ENCODE results near the gene PLPPR3. TPM values are rescaled to one million over a fixed set of nuclear protein-coding genes. Genes with fewer than 3 reads are reported as not detected.

Gene PLPPR3
- total RNA-seq, 4 donors from 2014 or later, result not detected

DNA sequence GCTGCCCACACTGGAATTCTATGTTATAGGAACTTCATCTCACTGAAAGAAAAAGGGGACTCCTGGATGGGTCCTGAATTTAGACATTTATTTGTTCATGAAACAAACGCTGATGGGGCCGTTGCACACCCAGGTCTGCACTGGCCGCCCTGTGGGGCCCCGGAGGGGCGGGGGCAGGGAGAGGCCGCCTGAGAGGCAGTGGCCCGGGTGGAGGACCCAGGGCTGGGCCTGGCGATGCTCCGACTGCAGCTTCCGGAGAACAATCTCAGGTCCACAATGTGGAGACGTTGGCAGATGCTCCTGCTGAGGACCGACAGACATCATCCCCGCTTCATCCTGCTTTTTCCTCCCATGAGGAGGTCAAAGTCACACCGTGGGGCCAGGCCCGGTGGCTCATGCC, 40.8 kb downstream of the PLPPR3 start:
- 89 to 91% methylated on average over 14 to 15 of the region's 15 CpGs for WGBS, 2 donors
- intact Hi-C loops (cut with DNase I), result no loop called here
- TF ChIP-seq, protein P1, sequence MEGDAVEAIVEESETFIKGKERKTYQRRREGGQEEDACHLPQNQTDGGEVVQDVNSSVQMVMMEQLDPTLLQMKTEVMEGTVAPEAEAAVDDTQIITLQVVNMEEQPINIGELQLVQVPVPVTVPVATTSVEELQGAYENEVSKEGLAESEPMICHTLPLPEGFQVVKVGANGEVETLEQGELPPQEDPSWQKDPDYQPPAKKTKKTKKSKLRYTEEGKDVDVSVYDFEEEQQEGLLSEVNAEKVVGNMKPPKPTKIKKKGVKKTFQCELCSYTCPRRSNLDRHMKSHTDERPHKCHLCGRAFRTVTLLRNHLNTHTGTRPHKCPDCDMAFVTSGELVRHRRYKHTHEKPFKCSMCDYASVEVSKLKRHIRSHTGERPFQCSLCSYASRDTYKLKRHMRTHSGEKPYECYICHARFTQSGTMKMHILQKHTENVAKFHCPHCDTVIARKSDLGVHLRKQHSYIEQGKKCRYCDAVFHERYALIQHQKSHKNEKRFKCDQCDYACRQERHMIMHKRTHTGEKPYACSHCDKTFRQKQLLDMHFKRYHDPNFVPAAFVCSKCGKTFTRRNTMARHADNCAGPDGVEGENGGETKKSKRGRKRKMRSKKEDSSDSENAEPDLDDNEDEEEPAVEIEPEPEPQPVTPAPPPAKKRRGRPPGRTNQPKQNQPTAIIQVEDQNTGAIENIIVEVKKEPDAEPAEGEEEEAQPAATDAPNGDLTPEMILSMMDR (IDR thresholded peaks at IDR 0.05), result no peak
- TF ChIP-seq POLR2A (IDR thresholded peaks at IDR 0.05), result no peak
- Histone ChIP-seq H3K27me3 (no peaks in the 10 kb centered on the region), H3K36me3 (no peaks in the 10 kb centered on the region), H3K27ac (no peak overlapping the region), H3K4me3 (replicated peaks in 1 of 3) (no peak overlapping the region), H3K4me1 (peaks cover 33 to 53% of the 10 kb centered on the region in 2 donors), H3K9me3 (no peaks in the 10 kb centered on the region)
- no peak for DNase-seq

DNA sequence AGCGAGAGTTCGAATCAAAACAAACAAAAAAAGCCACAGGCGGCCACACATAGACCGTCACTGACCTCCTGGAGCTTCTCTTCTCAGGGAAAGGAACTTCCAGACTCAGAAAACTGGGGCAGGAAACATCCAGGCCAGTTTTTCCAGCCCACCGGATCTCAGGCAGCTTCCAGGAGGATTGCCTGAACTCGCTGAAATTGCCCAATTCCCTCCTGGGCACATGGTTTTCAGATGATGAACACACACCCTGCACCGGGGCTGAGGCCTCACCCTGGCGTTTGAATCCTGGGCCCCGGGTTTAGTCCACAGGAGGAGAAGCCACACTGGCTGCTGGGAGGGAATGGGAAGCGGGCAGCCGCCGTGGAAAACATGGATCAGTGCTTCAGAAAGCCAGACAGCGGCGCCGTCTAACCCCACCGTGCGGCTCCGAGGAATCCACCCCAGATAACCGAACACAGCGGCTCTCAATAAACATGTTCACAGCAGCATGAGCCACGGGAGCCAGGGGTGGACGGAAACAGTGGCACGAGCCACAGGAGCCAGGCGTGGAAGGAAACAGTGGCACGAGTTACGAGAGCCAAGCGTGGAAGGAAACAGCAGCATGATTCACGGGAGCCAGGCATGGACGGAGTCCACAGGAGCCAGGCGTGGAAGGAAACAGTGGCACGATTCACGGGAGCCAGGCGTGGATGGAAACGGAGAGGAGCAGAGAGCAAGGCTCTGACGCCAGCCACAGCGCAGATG, 42.7 kb downstream of the PLPPR3 start:
- H3K36me3 ChIP-seq, result no peaks in the 10 kb centered on the region
- no peaks in the 10 kb centered on the region for H3K9me3 ChIP-seq
- TF ChIP-seq POLR2A (IDR thresholded peaks at IDR 0.05), result no peak
- TF ChIP-seq, protein P1 (IDR thresholded peaks at IDR 0.05), result no peak
- 58 to 71% methylated on average over 33 to 34 of the region's 36 CpGs for WGBS, 2 donors
- DNase-seq, result peak; percentile 60 to 75
- peak overlapping the region; percentile 50 to 81 (median 75) for H3K27ac ChIP-seq
- no peak overlapping the region for H3K4me3 ChIP-seq (replicated peaks in 1 of 3)
- H3K4me1 ChIP-seq, result peaks cover 29 to 46% of the 10 kb centered on the region in 2 donors
- H3K27me3 ChIP-seq, result no peaks in the 10 kb centered on the region
- intact Hi-C loops (cut with DNase I), result no loop called here

DNA sequence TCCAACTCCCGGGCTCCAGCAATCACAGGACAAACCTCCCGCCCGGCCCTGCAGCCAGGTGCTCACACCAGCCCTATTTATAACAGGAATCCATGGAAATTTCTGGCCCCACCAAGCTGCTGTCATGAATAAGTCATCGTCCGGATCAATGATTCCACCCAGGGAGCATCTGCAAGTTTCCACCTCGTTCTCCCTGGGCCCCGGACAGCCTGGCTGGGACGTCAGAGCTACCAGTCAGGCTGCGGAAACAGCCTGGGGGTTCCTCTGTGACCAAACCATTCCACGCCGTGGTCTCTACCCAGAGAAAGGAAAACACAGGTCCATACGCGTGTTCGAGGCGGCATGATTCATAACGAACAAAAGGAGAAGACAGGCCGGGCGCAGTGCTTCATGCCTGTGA, 45.2 kb downstream of the PLPPR3 start:
- Histone ChIP-seq H3K4me1 (peaks cover 7 to 30% of the 10 kb centered on the region in 2 donors), H3K27me3 (no peaks in the 10 kb centered on the region), H3K27ac (no peak overlapping the region), H3K36me3 (no peaks in the 10 kb centered on the region), H3K4me3 (replicated peaks in 1 of 3) (no peak overlapping the region), H3K9me3 (no peaks in the 10 kb centered on the region)
- no peak for DNase-seq
- intact Hi-C loops (cut with DNase I), result no loop called here
- 90 to 92% methylated on average over 18 of the region's 18 CpGs for WGBS, 2 donors
- no peak for TF ChIP-seq POLR2A (IDR thresholded peaks at IDR 0.05)
- TF ChIP-seq, protein P1 (IDR thresholded peaks at IDR 0.05), result no peak

DNA sequence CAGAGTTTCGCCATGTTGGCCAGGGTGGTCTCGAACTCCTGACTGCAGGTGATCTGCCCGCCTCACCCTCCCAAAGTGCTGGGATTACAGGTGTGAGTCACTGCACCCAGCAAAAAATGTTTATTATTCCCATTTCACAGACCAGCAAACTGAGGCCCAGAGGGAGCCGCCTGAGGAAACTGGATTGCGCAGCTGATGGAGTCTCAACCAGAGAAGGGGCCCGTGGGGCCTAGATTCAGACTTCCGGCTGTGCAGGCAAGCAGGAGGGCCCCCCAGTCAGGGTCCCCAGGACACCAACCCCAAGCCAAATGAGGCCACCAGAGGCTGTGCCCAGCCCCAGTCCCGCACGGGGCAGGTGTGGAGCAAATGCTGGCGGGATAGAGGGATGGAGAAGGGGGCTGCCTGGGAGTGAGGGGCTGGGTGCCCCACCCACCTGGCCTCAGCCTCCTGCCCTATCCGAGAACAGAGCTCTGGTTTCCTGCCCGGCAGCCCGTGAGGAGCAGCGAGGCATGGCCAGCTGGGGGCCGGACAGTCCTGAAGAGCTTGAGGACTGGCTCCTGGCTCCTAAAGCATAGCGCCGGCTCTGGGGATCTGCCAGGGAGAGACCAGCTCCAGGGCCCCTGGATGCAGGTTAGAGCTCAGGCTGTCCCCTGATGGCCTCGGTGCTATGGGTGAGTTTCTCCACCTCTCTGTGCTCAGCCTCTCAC, 48.9 kb downstream of the PLPPR3 start:
- TF ChIP-seq, protein P1 (IDR thresholded peaks at IDR 0.05), result no peak
- peak in 1 of 2 donors; percentile 41 for TF ChIP-seq POLR2A (IDR thresholded peaks at IDR 0.05)
- intact Hi-C loops (cut with DNase I), result loop anchor here (5.0 kb wide), 2 partner anchors 144 to 209 kb away; partner anchors contain the start of genes KISS1R and WDR18
- 56 to 79% methylated on average over 7 to 12 of the region's 18 CpGs for WGBS, 2 donors
- peaks cover 9 to 21% of the 10 kb centered on the region in 2 donors for H3K4me1 ChIP-seq
- H3K27ac ChIP-seq, result peak overlapping the region; percentile 71 to 86 (median 79)
- no peaks in the 10 kb centered on the region for H3K36me3 ChIP-seq
- no peaks in the 10 kb centered on the region for H3K9me3 ChIP-seq
- no peaks in the 10 kb centered on the region for H3K27me3 ChIP-seq
- peak; percentile 97 to 98 for DNase-seq
- H3K4me3 ChIP-seq (replicated peaks in 1 of 3), result no peak overlapping the region

DNA sequence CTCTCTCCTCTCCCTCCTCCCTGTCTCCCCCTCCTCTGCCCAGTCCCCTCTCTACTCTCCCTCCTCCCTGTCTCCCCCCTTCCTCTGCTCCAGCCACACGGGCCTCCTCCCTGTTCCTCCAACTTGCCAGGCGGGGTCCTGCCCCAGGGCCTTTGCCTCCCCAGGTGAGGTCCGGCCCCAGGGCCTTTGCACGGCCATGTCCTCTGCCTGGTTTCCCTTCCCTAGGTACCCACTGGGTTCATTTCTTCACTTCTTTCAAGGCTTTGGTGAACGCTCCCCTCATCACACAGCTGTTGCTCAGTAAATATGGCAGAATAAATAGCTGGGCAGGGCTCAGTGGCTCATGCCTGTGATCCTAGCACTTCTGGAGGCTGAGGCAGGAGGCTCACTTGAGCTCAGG, 49.7 kb downstream of the PLPPR3 start:
- no peaks in the 10 kb centered on the region for H3K9me3 ChIP-seq
- no peak overlapping the region for H3K4me3 ChIP-seq (replicated peaks in 1 of 3)
- TF ChIP-seq, protein P1 (IDR thresholded peaks at IDR 0.05), result no peak
- TF ChIP-seq POLR2A (IDR thresholded peaks at IDR 0.05), result no peak
- WGBS, 2 donors, result 85 to 87% methylated on average over 5 of the region's 5 CpGs
- no peak for DNase-seq
- intact Hi-C loops (cut with DNase I), result loop anchor here (5.0 kb wide), 2 partner anchors 145 to 210 kb away; partner anchors contain the start of genes KISS1R and WDR18
- H3K27me3 ChIP-seq, result no peaks in the 10 kb centered on the region
- peak overlapping the region in 2 of 3 donors; percentile 71 to 86 for H3K27ac ChIP-seq
- H3K36me3 ChIP-seq, result no peaks in the 10 kb centered on the region
- peaks cover 9 to 21% of the 10 kb centered on the region in 2 donors for H3K4me1 ChIP-seq

Measured in thyroid gland (tissue), 4 donors.